ENCODE results near the gene TBL1X. TPM values are rescaled to one million over a fixed set of nuclear protein-coding genes. Genes with fewer than 3 reads are reported as not detected.
A peak's percentile ranks its signal among the peaks of the same experiment; 100 is the strongest.

TBL1X gene
- polyA plus RNA-seq, 4 donors = 0.89 to 9.6 (median 3.9) TPM

- H3K9me3 ChIP-seq (ENCODE audit: control insufficient read depth in 2 of 2, insufficient read depth in 1 of 2, low read depth in 1 of 2, low read length in 1 of 2) = no peaks in the 10 kb centered on the region
- 71 to 88% (median 86%) methylated on average over 5 of the region's 5 CpGs for WGBS, 3 donors
- H3K4me3 ChIP-seq (ENCODE audit: low read depth in 1 of 3, low read length in 3 of 3) = no peak overlapping the region
- no peak overlapping the region for H3K27ac ChIP-seq (ENCODE audit: low read depth in 1 of 3, low read length in 2 of 3)
- no peaks in the 10 kb centered on the region for H3K4me1 ChIP-seq (ENCODE audit: control insufficient read depth in 3 of 3, insufficient read depth in 2 of 3, low read depth in 1 of 3, low read length in 2 of 3)
- FAIRE-seq = no peak
- DNase-seq = no peak
- no peaks in the 10 kb centered on the region for H3K27me3 ChIP-seq (ENCODE audit: control insufficient read depth in 3 of 3, insufficient read depth in 3 of 3, low read length in 3 of 3)
- H3K36me3 ChIP-seq (ENCODE audit: control insufficient read depth in 3 of 3, insufficient read depth in 2 of 3, low read depth in 1 of 3, low read length in 3 of 3) = peaks cover 0 to 5% (median 0%) of the 10 kb centered on the region in 3 donors
Observed at GRCh38 chrX:9739130-9739529, 274.3 kb downstream of the TBL1X start.

- Histone ChIP-seq H3K27me3 (ENCODE audit: control insufficient read depth in 3 of 3, insufficient read depth in 3 of 3, low read length in 3 of 3) (no peaks in the 10 kb centered on the region), H3K4me1 (ENCODE audit: control insufficient read depth in 3 of 3, insufficient read depth in 2 of 3, low read depth in 1 of 3, low read length in 2 of 3) (no peaks in the 10 kb centered on the region), H3K36me3 (ENCODE audit: control insufficient read depth in 3 of 3, insufficient read depth in 2 of 3, low read depth in 1 of 3, low read length in 3 of 3) (no peaks in the 10 kb centered on the region), H3K27ac (ENCODE audit: low read depth in 1 of 3, low read length in 2 of 3) (peak overlapping the region in 1 of 3 donors; percentile 41), H3K9me3 (ENCODE audit: control insufficient read depth in 2 of 2, insufficient read depth in 1 of 2, low read depth in 1 of 2, low read length in 1 of 2) (no peaks in the 10 kb centered on the region), H3K4me3 (ENCODE audit: low read depth in 1 of 3, low read length in 3 of 3) (no peak overlapping the region)
- WGBS, 3 donors = 67 to 81% (median 74%) methylated on average over 11 of the region's 11 CpGs
- DNase-seq (no peak), FAIRE-seq (no peak)
Observed at GRCh38 chrX:9745417-9746115, 280.7 kb downstream of the TBL1X start.

- no peaks in the 10 kb centered on the region for H3K36me3 ChIP-seq (ENCODE audit: control insufficient read depth in 3 of 3, insufficient read depth in 2 of 3, low read depth in 1 of 3, low read length in 3 of 3)
- no peak overlapping the region for H3K4me3 ChIP-seq (ENCODE audit: low read depth in 1 of 3, low read length in 3 of 3)
- DNase-seq = no peak
- peak overlapping the region in 1 of 3 donors; percentile 41 for H3K27ac ChIP-seq (ENCODE audit: low read depth in 1 of 3, low read length in 2 of 3)
- H3K27me3 ChIP-seq (ENCODE audit: control insufficient read depth in 3 of 3, insufficient read depth in 3 of 3, low read length in 3 of 3) = no peaks in the 10 kb centered on the region
- 45 to 72% (median 49%) methylated on average over 3 of the region's 3 CpGs for WGBS, 3 donors
- no peak for FAIRE-seq
- H3K9me3 ChIP-seq (ENCODE audit: control insufficient read depth in 2 of 2, insufficient read depth in 1 of 2, low read depth in 1 of 2, low read length in 1 of 2) = no peaks in the 10 kb centered on the region
- no peaks in the 10 kb centered on the region for H3K4me1 ChIP-seq (ENCODE audit: control insufficient read depth in 3 of 3, insufficient read depth in 2 of 3, low read depth in 1 of 3, low read length in 2 of 3)
Observed at GRCh38 chrX:9746148-9746888, 281.5 kb downstream of the TBL1X start.

- H3K4me3 ChIP-seq (ENCODE audit: low read depth in 1 of 3, low read length in 3 of 3) = no peak overlapping the region
- no peaks in the 10 kb centered on the region for H3K27me3 ChIP-seq (ENCODE audit: control insufficient read depth in 3 of 3, insufficient read depth in 3 of 3, low read length in 3 of 3)
- H3K36me3 ChIP-seq (ENCODE audit: control insufficient read depth in 3 of 3, insufficient read depth in 2 of 3, low read depth in 1 of 3, low read length in 3 of 3) = no peaks in the 10 kb centered on the region
- no peaks in the 10 kb centered on the region for H3K9me3 ChIP-seq (ENCODE audit: control insufficient read depth in 2 of 2, insufficient read depth in 1 of 2, low read depth in 1 of 2, low read length in 1 of 2)
- DNase-seq (no peak), FAIRE-seq (no peak)
- WGBS, 3 donors = 81 to 93% (median 91%) methylated on average over 4 of the region's 4 CpGs
- no peak overlapping the region for H3K27ac ChIP-seq (ENCODE audit: low read depth in 1 of 3, low read length in 2 of 3)
- H3K4me1 ChIP-seq (ENCODE audit: control insufficient read depth in 3 of 3, insufficient read depth in 2 of 3, low read depth in 1 of 3, low read length in 2 of 3) = no peaks in the 10 kb centered on the region
Observed at GRCh38 chrX:9747644-9748043, 282.8 kb downstream of the TBL1X start.

- Histone ChIP-seq H3K27me3 (ENCODE audit: control insufficient read depth in 3 of 3, insufficient read depth in 3 of 3, low read length in 3 of 3) (no peaks in the 10 kb centered on the region), H3K36me3 (ENCODE audit: control insufficient read depth in 3 of 3, insufficient read depth in 2 of 3, low read depth in 1 of 3, low read length in 3 of 3) (no peaks in the 10 kb centered on the region), H3K4me3 (ENCODE audit: low read depth in 1 of 3, low read length in 3 of 3) (no peak overlapping the region), H3K4me1 (ENCODE audit: control insufficient read depth in 3 of 3, insufficient read depth in 2 of 3, low read depth in 1 of 3, low read length in 2 of 3) (no peaks in the 10 kb centered on the region), H3K27ac (ENCODE audit: low read depth in 1 of 3, low read length in 2 of 3) (no peak overlapping the region), H3K9me3 (ENCODE audit: control insufficient read depth in 2 of 2, insufficient read depth in 1 of 2, low read depth in 1 of 2, low read length in 1 of 2) (no peaks in the 10 kb centered on the region)
- 38 to 72% (median 61%) methylated on average over 9 to 11 of the region's 11 CpGs for WGBS, 3 donors
- DNase-seq (no peak), FAIRE-seq (no peak)
Observed at GRCh38 chrX:9749146-9749692, 284.4 kb downstream of the TBL1X start.

GRCh38 chrX:9757366-9757765, 292.5 kb downstream of the TBL1X start:
- Histone ChIP-seq H3K9me3 (ENCODE audit: control insufficient read depth in 2 of 2, insufficient read depth in 1 of 2, low read depth in 1 of 2, low read length in 1 of 2) (no peaks in the 10 kb centered on the region), H3K27me3 (ENCODE audit: control insufficient read depth in 3 of 3, insufficient read depth in 3 of 3, low read length in 3 of 3) (no peaks in the 10 kb centered on the region), H3K4me1 (ENCODE audit: control insufficient read depth in 3 of 3, insufficient read depth in 2 of 3, low read depth in 1 of 3, low read length in 2 of 3) (no peaks in the 10 kb centered on the region), H3K4me3 (ENCODE audit: low read depth in 1 of 3, low read length in 3 of 3) (no peak overlapping the region), H3K27ac (ENCODE audit: low read depth in 1 of 3, low read length in 2 of 3) (no peak overlapping the region), H3K36me3 (ENCODE audit: control insufficient read depth in 3 of 3, insufficient read depth in 2 of 3, low read depth in 1 of 3, low read length in 3 of 3) (no peaks in the 10 kb centered on the region)
- 87 to 94% (median 89%) methylated on average over 7 of the region's 7 CpGs for WGBS, 3 donors
- DNase-seq (no peak), FAIRE-seq (no peak)

- Histone ChIP-seq H3K9me3 (ENCODE audit: control insufficient read depth in 2 of 2, insufficient read depth in 1 of 2, low read depth in 1 of 2, low read length in 1 of 2) (no peaks in the 10 kb centered on the region), H3K27me3 (ENCODE audit: control insufficient read depth in 3 of 3, insufficient read depth in 3 of 3, low read length in 3 of 3) (no peaks in the 10 kb centered on the region), H3K4me1 (ENCODE audit: control insufficient read depth in 3 of 3, insufficient read depth in 2 of 3, low read depth in 1 of 3, low read length in 2 of 3) (no peaks in the 10 kb centered on the region), H3K27ac (ENCODE audit: low read depth in 1 of 3, low read length in 2 of 3) (no peak overlapping the region), H3K36me3 (ENCODE audit: control insufficient read depth in 3 of 3, insufficient read depth in 2 of 3, low read depth in 1 of 3, low read length in 3 of 3) (no peaks in the 10 kb centered on the region), H3K4me3 (ENCODE audit: low read depth in 1 of 3, low read length in 3 of 3) (no peak overlapping the region)
- FAIRE-seq (no peak), DNase-seq (no peak)
- 51 to 54% (median 54%) methylated on average over 4 of the region's 4 CpGs for WGBS, 3 donors
Observed at GRCh38 chrX:9758021-9758638, 293.3 kb downstream of the TBL1X start.

- no peaks in the 10 kb centered on the region for H3K9me3 ChIP-seq (ENCODE audit: control insufficient read depth in 2 of 2, insufficient read depth in 1 of 2, low read depth in 1 of 2, low read length in 1 of 2)
- no peaks in the 10 kb centered on the region for H3K4me1 ChIP-seq (ENCODE audit: control insufficient read depth in 3 of 3, insufficient read depth in 2 of 3, low read depth in 1 of 3, low read length in 2 of 3)
- H3K27ac ChIP-seq (ENCODE audit: low read depth in 1 of 3, low read length in 2 of 3) = no peak overlapping the region
- no peak overlapping the region for H3K4me3 ChIP-seq (ENCODE audit: low read depth in 1 of 3, low read length in 3 of 3)
- H3K27me3 ChIP-seq (ENCODE audit: control insufficient read depth in 3 of 3, insufficient read depth in 3 of 3, low read length in 3 of 3) = no peaks in the 10 kb centered on the region
- H3K36me3 ChIP-seq (ENCODE audit: control insufficient read depth in 3 of 3, insufficient read depth in 2 of 3, low read depth in 1 of 3, low read length in 3 of 3) = no peaks in the 10 kb centered on the region
- 78 to 90% (median 81%) methylated on average over 8 of the region's 8 CpGs for WGBS, 3 donors
- DNase-seq (no peak), FAIRE-seq (no peak)
Observed at GRCh38 chrX:9759337-9759736, 294.5 kb downstream of the TBL1X start.
